Measurements from ENCODE around the gene MIAT. TPM values are rescaled to one million over a fixed set of nuclear protein-coding genes. Genes with fewer than 3 reads are reported as not detected.
A peak's percentile ranks its signal among the peaks of the same experiment; 100 is the strongest.

Gene MIAT
- total RNA-seq, 3 donors from 2014 or later (not counting 1 experiment from before 2014, with no cell fraction given) = 75.3 to 105 (median 76.3) TPM

DNA sequence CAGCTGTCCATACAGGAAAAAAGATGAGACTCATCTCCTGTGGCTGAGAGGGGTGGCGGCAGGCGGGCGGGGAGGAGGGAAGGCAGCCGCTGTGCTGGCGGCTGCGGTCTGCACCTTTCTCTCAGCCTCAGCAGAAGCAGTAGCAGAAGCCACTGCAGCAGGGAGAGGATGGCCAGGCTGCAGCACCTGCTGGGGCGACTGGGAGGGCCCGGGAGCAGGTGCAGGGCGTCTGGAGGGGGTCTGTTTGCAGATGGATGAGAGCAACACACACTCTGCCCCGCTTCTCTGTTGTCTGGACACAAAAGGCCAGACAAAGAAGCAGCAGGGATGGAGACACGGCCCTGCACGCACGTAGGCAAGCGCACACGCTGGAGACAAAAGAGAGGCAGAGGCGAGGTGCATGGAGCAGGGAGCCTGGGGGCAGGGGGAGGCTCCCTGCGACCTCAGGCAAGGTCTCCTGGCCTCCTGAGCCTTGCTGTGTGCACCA lies 9.3 kb upstream of the MIAT start:
- Histone ChIP-seq H3K4me3 (ENCODE audit: low read length) (no peak overlapping the region), H3K9me3 (ENCODE audit: control insufficient read depth, insufficient read depth, low read length) (no peaks in the 10 kb centered on the region), H3K27ac (ENCODE audit: low read length) (no peak overlapping the region), H3K36me3 (ENCODE audit: control insufficient read depth, insufficient read depth, low read length) (no peaks in the 10 kb centered on the region), H3K27me3 (ENCODE audit: control insufficient read depth, insufficient read depth, low read length) (no peaks in the 10 kb centered on the region), H3K4me1 (ENCODE audit: control insufficient read depth, insufficient read depth, low read length) (peaks cover 53% of the 10 kb centered on the region)
- Mint-ChIP-seq H3K27ac (peak overlapping the region; percentile 76 to 81), H3K4me3 (peak overlapping the region; percentile 65), H3K4me1 (peaks cover 64% of the 10 kb centered on the region in 2 donors), H3K27me3 (ENCODE audit: low read depth in 2 of 2) (no peaks in the 10 kb centered on the region), H3K9me3 (no peaks in the 10 kb centered on the region), H3K36me3 (no peaks in the 10 kb centered on the region)
- 18% methylated on average over 17 of the region's 17 CpGs for WGBS (ENCODE audit: insufficient coverage)
- DNase-seq = peak in 1 of 2 donors; percentile 69
- intact Hi-C loops (cut with micrococcal nuclease) = loop anchor here (2.0 kb wide), 1 partner anchor 17 kb away; no protein-coding TSS in a partner anchor
- TF ChIP-seq, protein P1, sequence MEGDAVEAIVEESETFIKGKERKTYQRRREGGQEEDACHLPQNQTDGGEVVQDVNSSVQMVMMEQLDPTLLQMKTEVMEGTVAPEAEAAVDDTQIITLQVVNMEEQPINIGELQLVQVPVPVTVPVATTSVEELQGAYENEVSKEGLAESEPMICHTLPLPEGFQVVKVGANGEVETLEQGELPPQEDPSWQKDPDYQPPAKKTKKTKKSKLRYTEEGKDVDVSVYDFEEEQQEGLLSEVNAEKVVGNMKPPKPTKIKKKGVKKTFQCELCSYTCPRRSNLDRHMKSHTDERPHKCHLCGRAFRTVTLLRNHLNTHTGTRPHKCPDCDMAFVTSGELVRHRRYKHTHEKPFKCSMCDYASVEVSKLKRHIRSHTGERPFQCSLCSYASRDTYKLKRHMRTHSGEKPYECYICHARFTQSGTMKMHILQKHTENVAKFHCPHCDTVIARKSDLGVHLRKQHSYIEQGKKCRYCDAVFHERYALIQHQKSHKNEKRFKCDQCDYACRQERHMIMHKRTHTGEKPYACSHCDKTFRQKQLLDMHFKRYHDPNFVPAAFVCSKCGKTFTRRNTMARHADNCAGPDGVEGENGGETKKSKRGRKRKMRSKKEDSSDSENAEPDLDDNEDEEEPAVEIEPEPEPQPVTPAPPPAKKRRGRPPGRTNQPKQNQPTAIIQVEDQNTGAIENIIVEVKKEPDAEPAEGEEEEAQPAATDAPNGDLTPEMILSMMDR (IDR thresholded peaks at IDR 0.05) = no peak
- ATAC-seq = peak in 2 of 3 donors; percentile 38 to 58

GRCh38 chr22:26648528-26649388 lies 8.6 kb upstream of the MIAT start:
- Mint-ChIP-seq H3K27me3 (ENCODE audit: low read depth in 2 of 2) (no peaks in the 10 kb centered on the region), H3K36me3 (no peaks in the 10 kb centered on the region), H3K4me3 (peak overlapping the region; percentile 65), H3K9me3 (no peaks in the 10 kb centered on the region), H3K27ac (peak overlapping the region; percentile 76 to 81), H3K4me1 (peaks cover 57% of the 10 kb centered on the region in 2 donors)
- no peaks in the 10 kb centered on the region for H3K9me3 ChIP-seq (ENCODE audit: control insufficient read depth, insufficient read depth, low read length)
- peaks cover 46% of the 10 kb centered on the region for H3K4me1 ChIP-seq (ENCODE audit: control insufficient read depth, insufficient read depth, low read length)
- H3K27ac ChIP-seq (ENCODE audit: low read length) = no peak overlapping the region
- no peaks in the 10 kb centered on the region for H3K36me3 ChIP-seq (ENCODE audit: control insufficient read depth, insufficient read depth, low read length)
- 57% methylated on average over 6 of the region's 6 CpGs for WGBS (ENCODE audit: insufficient coverage)
- no peak overlapping the region for H3K4me3 ChIP-seq (ENCODE audit: low read length)
- peak in 1 of 2 donors; percentile 40 for DNase-seq
- H3K27me3 ChIP-seq (ENCODE audit: control insufficient read depth, insufficient read depth, low read length) = no peaks in the 10 kb centered on the region
- intact Hi-C loops (cut with micrococcal nuclease) = loop anchor here (1.0 to 2.0 kb wide), 2 partner anchors 10 to 16 kb away; no protein-coding TSS in a partner anchor
- TF ChIP-seq, protein P1 (IDR thresholded peaks at IDR 0.05) = no peak
- ATAC-seq = no peak

DNA sequence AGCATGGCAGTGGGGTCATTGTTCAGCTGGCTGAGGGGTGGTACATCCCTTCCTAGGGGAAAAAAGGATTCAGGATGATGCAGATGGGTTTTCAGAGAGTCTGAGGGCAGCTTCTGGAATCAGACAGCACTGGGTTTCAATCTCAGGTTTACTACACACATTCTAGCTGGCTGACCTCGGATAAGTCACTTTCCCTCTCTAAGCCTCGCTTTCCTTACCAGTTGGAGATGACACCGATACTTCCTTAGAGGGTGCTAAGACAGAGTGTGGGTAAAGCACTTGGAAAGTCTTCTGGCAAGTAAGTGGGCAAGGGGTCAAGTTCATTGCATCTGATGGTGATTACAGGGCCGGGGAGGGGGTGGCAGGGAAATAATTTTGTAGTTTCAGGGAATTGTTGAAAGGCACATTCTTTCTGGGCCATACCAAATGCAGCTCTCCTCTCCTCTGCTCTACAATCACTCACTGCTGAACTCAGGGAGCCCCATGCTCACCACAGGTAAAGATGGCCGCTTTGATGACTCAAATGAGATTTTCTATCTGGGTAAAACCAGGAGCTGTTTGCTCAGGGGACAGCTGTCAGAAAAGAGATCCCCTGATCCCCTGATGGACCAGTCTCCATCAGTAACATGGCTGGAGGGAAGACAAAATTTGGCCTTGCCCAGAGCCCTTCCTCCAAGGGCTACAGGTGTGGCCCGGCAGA lies 6.5 kb upstream of the MIAT start:
- TF ChIP-seq, protein P1 (IDR thresholded peaks at IDR 0.05) = no peak
- Histone ChIP-seq H3K27me3 (ENCODE audit: control insufficient read depth, insufficient read depth, low read length) (no peaks in the 10 kb centered on the region), H3K27ac (ENCODE audit: low read length) (no peak overlapping the region), H3K9me3 (ENCODE audit: control insufficient read depth, insufficient read depth, low read length) (no peaks in the 10 kb centered on the region), H3K4me1 (ENCODE audit: control insufficient read depth, insufficient read depth, low read length) (peaks cover 26% of the 10 kb centered on the region), H3K36me3 (ENCODE audit: control insufficient read depth, insufficient read depth, low read length) (no peaks in the 10 kb centered on the region), H3K4me3 (ENCODE audit: low read length) (no peak overlapping the region)
- H3K36me3 Mint-ChIP-seq = no peaks in the 10 kb centered on the region
- no peak overlapping the region for H3K4me3 Mint-ChIP-seq
- H3K9me3 Mint-ChIP-seq = no peaks in the 10 kb centered on the region
- H3K27ac Mint-ChIP-seq = no peak overlapping the region
- no peak for DNase-seq
- ATAC-seq = no peak
- 90% methylated on average over 6 of the region's 6 CpGs for WGBS (ENCODE audit: insufficient coverage)
- H3K27me3 Mint-ChIP-seq (ENCODE audit: low read depth in 2 of 2) = no peaks in the 10 kb centered on the region
- peaks cover 36 to 39% of the 10 kb centered on the region in 2 donors for H3K4me1 Mint-ChIP-seq
- intact Hi-C loops (cut with micrococcal nuclease) = no loop called here
